ENCODE data around the gene COG5. TPM values are rescaled to one million over a fixed set of nuclear protein-coding genes. Genes with fewer than 3 reads are reported as not detected.

COG5 gene
- total RNA-seq, 1 donor from 2014 or later = 26.8 TPM

DNA sequence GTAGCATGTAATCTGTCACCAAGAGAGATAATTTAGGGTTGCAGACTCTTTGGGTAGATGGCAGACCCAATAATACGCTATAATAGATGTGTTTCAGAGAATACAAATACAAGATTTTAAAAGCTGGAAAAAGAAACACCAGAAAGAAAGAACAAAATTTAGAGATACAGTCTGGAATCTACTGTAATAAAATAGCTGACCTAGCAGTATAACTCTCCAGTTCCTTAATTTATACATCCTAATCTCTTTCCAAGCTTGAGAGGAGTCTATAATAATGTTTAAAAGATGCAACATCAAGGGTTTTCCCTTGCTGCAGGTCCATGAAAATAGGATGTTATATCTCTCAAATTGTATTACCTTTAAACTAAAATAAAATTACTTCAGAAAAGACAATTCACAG, 121.0 kb downstream of the COG5 start:
- Mint-ChIP-seq H3K4me3 (no peak overlapping the region), H3K27me3 (ENCODE audit: low read depth) (no peaks in the 10 kb centered on the region), H3K27ac (ENCODE audit: unreplicated experiment) (no peak overlapping the region), H3K36me3 (ENCODE audit: low read depth) (peaks cover 3% of the 10 kb centered on the region), H3K4me1 (no peaks in the 10 kb centered on the region), H3K9me3 (no peaks in the 10 kb centered on the region)
- TF ChIP-seq, protein P1, sequence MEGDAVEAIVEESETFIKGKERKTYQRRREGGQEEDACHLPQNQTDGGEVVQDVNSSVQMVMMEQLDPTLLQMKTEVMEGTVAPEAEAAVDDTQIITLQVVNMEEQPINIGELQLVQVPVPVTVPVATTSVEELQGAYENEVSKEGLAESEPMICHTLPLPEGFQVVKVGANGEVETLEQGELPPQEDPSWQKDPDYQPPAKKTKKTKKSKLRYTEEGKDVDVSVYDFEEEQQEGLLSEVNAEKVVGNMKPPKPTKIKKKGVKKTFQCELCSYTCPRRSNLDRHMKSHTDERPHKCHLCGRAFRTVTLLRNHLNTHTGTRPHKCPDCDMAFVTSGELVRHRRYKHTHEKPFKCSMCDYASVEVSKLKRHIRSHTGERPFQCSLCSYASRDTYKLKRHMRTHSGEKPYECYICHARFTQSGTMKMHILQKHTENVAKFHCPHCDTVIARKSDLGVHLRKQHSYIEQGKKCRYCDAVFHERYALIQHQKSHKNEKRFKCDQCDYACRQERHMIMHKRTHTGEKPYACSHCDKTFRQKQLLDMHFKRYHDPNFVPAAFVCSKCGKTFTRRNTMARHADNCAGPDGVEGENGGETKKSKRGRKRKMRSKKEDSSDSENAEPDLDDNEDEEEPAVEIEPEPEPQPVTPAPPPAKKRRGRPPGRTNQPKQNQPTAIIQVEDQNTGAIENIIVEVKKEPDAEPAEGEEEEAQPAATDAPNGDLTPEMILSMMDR (conservative IDR thresholded peaks at IDR 0.05) = no peak
- DNase-seq (ENCODE audit: low read depth, low spot score) = no peak

DNA sequence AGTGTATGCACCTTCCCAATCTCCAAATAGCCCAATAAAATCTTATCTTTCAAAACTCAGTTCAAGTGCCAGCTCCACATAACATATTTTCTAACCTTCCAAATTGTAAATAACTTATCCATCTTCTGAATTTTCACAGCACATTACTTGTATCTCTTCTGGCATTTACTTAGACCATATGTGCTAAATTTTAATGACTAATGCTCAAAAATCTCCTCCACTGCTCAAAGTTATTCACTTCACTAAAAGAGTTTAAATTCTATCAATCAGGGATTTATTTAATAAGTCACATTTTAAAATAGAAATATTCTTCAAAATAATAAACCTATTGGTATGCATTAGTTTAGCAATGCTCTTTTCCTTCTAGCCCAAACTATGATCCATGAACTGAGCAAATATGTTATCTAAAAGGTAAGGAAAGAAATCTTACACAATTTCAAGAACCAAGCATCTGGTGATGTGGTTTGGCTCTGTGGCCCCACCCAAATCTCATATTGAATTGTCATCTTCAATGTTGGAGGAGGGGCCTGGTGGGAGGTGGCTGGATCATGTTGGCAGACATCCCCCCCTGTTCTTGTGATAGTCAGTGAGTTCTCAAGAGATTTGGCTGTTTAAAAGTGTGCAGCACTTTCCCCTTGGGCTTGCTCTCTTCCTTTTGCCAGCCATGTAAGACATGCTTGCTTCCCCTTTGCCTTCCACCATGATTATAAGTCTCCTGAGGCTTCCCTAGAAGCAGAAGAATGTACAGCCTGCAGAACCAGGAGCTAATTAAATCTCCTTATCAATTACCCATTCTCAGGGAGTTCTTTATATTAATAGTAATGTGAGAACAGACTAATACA, 121.9 kb downstream of the COG5 start:
- Mint-ChIP-seq H3K4me3 (no peak overlapping the region), H3K27ac (ENCODE audit: unreplicated experiment) (no peak overlapping the region), H3K36me3 (ENCODE audit: low read depth) (peaks cover 3% of the 10 kb centered on the region), H3K27me3 (ENCODE audit: low read depth) (no peaks in the 10 kb centered on the region), H3K4me1 (no peaks in the 10 kb centered on the region), H3K9me3 (no peaks in the 10 kb centered on the region)
- no peak for DNase-seq (ENCODE audit: low read depth, low spot score)
- TF ChIP-seq, protein P1 (conservative IDR thresholded peaks at IDR 0.05) = no peak

DNA sequence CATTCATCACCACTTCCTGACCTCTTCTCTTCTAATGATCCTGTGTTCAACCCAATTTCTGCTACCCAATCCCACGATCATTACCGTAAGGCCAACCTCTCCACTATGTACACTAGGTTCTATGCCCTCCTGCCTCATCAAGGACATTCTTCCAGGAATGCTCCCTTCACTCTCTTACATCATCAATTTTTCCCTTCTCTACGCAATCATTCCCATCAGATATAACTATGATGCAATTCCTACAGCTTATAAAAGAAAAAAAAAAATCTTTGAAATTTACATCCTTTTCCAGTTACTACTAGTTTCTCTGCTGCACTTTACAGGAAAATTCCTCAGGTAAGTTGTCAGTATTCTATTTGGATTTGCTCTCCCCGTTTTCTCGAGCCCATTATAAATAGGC, 124.7 kb downstream of the COG5 start:
- H3K27me3 Mint-ChIP-seq (ENCODE audit: low read depth) = no peaks in the 10 kb centered on the region
- peaks cover 4% of the 10 kb centered on the region for H3K9me3 Mint-ChIP-seq
- peaks cover 5% of the 10 kb centered on the region for H3K36me3 Mint-ChIP-seq (ENCODE audit: low read depth)
- DNase-seq (ENCODE audit: low read depth, low spot score) = no peak
- no peaks in the 10 kb centered on the region for H3K4me1 Mint-ChIP-seq
- H3K27ac Mint-ChIP-seq (ENCODE audit: unreplicated experiment) = no peak overlapping the region
- no peak overlapping the region for H3K4me3 Mint-ChIP-seq
- TF ChIP-seq, protein P1 (conservative IDR thresholded peaks at IDR 0.05) = no peak

DNA sequence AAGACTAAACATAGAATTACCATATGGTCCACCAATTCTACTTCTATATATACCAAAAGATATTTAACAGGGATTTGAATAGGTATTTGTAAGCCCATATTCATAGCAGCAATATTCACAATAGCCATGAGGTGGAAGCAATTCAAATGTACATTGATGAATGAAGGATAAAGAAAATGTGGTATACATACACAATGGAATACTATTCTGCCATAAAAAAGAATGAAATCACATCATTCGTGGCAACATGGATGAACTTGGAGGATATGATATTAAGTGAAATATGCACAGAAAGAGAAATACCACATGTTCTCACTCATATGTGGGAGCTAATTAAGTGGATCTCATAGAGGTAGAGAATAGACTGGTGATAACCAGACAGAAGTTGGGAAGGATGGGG, 128.0 kb downstream of the COG5 start:
- Mint-ChIP-seq H3K4me3 (no peak overlapping the region), H3K36me3 (ENCODE audit: low read depth) (peaks cover 13% of the 10 kb centered on the region), H3K27me3 (ENCODE audit: low read depth) (no peaks in the 10 kb centered on the region), H3K4me1 (no peaks in the 10 kb centered on the region), H3K9me3 (peaks cover 6% of the 10 kb centered on the region), H3K27ac (ENCODE audit: unreplicated experiment) (no peak overlapping the region)
- no peak for DNase-seq (ENCODE audit: low read depth, low spot score)
- TF ChIP-seq, protein P1 (conservative IDR thresholded peaks at IDR 0.05) = no peak

DNA sequence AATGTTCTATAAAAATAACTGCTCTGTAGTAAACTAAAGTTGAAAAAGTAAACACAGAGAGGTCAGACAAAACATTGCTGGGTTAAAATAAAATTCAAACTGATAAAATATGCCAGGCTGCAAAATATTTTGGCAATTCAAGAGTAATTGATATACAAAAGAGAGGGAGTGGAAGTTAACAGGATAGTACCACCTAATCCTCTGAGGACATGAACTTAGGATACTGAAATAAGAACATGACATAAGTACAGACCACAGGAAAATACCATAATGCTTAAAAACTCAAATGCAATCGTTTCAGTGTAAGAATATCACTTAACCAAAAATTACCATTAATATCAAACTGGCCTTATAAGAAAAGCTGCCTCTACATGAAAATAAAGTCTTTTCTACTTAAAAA, 131.5 kb downstream of the COG5 start:
- H3K4me3 Mint-ChIP-seq = no peak overlapping the region
- H3K27me3 Mint-ChIP-seq (ENCODE audit: low read depth) = no peaks in the 10 kb centered on the region
- peaks cover 21% of the 10 kb centered on the region for H3K36me3 Mint-ChIP-seq (ENCODE audit: low read depth)
- no peak for DNase-seq (ENCODE audit: low read depth, low spot score)
- no peak overlapping the region for H3K27ac Mint-ChIP-seq (ENCODE audit: unreplicated experiment)
- no peaks in the 10 kb centered on the region for H3K4me1 Mint-ChIP-seq
- TF ChIP-seq, protein P1 (conservative IDR thresholded peaks at IDR 0.05) = no peak
- peaks cover 13% of the 10 kb centered on the region for H3K9me3 Mint-ChIP-seq

All from neural crest cell (in vitro differentiated cells).